Activated CD4-positive, alpha-beta T cell treated with anti-CD3 and anti-CD28 coated beads, Interleukin-2, amount 50 U/mL, for 1 hour (primary cell): Measurements from ENCODE around the gene SHANK2.

Source experiments
- DNase-seq: peaks from one replicate; pipeline ENCODE4 v3.0.0-alpha.2; 2020

SHANK2 gene

GRCh38 chr11:71268706-71269321, 16.4 kb upstream of the SHANK2 start:
- DNase-seq = no peak

- no peak for DNase-seq
Measured at GRCh38 chr11:71267807-71268421, 15.5 kb upstream of the SHANK2 start.

GRCh38 chr11:71266114-71266833, 13.9 kb upstream of the SHANK2 start:
- DNase-seq = no peak

GRCh38 chr11:71265559-71266092, 13.2 kb upstream of the SHANK2 start:
- no peak for DNase-seq

DNA sequence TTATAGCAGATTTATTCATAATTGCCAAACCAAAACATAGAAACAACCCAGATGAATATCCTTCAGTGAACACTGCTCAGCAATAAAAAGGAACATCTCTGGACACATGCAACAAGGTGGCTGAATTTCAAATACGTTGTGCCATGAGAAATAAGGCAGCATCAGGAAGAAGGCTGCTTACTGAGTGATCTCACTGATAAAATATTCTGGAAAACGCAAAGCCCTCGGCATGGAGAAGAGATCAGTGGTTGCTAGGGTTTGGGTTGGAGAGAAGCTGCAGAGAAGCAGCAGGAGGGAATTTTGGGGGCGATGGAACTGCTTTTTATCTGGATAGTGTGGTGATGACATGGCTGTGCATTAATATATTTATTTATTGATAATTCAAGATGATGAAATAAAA, 11.0 kb upstream of the SHANK2 start:
- DNase-seq = no peak

DNA sequence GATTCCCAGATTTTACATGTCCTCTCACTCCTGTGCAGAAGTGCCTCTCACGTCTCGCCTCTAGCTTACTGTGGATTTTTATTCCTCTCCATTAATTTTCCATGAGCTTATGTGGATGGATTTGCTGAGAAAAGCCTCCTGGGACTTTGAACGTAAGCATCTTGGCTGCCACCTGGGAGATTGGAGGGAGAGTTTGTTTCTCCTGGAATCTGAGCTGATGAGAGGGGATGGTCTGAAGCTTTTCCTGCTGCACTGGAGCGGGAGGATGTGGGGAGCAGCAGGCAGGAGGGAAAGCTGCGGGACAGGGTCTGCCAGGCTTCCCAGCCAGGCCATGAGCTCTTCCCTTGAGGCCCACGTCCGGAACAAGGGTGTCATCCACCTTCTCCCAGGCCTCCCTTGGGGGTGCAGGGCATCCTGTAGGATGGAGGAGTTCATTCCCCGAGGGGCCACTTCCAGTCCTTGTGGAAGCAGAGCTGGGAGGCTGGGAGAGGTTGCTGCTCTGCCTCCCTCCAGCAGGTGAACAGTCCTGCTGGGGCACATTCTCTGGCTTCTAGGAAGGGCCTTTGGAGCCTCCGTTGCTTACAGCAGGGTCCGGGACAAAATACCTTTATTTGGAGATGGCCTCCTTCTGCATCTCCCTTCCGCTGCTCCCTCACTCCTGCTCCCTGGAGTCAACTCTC, 3.6 kb upstream of the SHANK2 start:
- DNase-seq = no peak

DNA sequence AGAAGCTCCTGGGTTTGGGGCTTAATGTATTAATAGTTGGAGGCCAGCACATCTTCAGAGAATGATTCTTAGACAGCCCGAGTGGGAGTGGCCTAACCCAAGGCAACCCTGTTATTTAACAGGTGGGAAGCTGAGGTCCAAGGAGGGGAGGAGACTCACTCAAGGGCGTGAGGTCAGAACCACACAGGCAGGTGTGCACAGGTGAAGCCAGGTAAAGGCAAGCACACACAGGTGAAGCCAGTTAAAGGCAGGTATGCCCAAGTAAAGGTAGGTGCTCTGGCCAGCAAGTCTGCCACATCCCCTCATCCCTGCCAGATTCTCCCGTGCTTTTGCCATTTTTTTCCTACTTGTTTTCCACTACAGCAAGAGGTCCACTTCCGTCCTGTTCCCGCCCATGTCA, 2.9 kb upstream of the SHANK2 start:
- no peak for DNase-seq

GRCh38 chr11:71253794-71254193, 1.4 kb upstream of the SHANK2 start:
- no peak for DNase-seq

DNA sequence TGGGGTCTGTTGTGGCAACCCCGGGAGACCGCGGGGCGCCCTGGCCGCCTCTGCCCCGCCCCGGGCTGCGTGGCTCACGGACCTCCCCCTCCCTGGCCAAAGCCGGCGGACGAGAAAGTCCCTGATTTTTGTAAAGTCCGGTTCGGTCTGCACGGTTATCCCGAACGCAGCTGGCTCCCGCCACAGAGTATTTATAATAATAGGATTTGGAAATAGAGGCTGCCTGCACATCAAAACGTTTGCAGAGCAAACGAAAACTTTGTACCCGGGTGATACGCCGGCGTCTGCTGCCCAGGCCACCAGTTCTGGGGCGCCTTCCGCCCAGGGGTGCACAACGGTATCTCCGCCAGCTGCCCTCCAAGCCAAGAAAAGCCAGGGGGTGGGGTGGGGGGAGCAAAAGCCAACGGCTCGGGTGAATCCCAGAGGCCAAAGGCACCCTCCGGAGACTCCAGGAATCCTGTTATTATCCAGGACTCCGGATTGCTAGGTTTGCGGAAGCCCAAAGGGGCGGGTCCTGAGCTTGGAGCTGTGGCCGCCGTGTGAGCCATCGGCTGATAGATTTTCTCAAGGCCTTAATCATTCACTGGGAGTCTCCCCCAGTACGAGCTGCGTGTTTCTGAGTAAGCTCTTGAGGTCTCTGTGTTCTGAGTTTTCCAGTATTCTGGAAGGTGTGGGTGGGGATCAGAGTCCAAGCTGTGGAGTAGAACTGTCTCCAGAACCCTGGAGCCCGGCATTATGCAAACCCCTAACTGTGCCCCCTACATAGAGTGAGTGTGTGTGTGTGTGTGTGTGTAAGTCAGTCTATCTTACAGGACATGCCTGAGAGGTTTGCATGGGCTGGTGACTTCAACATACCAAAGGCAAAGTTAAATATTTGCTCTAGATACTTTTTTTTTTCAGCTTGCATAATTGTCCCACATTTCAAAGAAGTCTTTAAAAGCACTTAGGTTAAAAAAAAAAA, 673 bp upstream of the SHANK2 start:
- DNase-seq = no peak

DNA sequence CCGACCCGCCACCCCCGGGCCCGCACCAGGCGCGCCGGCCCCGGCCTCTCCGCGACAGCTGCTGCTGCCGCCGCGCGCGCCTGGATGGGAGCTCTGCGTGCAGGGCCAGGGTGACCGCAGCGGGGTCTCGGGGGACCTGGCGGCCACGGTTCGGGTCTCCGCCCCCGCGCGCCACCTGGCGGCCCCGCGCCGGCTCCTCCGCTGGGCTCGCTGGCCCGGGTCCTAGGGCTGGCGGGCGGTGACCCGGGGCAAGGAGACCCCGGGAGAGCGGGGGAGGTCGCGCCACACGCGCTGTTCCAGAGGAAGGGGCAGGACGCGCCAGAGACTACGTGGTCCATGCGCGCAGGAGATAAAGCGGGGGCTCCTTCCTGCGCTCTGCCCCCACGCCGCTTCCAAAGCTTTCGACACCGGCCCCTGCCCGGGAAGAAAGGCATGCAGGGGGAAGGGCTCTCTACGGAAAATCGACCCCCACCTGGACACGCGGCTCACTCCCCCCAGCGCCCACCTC, 562 bp downstream of the SHANK2 start:
- DNase-seq = no peak

DNA sequence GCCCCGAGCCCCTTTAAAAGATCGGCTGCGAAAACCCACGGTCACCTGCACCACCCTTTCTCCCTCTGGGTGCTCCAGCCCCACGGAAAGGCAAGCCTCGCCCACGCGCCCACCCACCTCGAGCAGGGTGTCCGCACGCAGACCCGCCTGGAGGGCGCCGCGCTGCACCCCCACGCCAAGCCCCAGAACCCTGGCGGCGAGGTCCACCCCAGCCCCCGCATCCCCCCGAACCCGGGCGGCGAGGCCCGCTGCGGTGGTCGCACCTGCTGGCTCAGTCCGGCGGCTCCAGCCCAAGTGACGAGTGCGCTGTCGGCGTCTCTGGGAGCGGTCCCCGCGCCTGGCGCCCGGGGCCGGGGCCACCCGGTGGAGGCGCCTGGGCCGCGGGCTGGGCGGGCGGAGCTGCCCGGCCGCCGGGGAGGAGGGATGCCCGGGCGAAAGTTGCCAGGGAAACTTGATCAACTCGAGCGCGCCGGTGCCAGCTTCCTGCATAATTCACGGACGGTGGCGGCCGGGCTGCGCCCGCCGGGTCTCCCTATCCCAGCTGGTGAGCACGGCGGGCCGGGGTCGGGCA, 1.1 kb downstream of the SHANK2 start:
- no peak for DNase-seq

- DNase-seq = no peak
Measured at GRCh38 chr11:71250523-71251150, 1.7 kb downstream of the SHANK2 start.

GRCh38 chr11:71249301-71249700, 3.1 kb downstream of the SHANK2 start:
- no peak for DNase-seq

DNA sequence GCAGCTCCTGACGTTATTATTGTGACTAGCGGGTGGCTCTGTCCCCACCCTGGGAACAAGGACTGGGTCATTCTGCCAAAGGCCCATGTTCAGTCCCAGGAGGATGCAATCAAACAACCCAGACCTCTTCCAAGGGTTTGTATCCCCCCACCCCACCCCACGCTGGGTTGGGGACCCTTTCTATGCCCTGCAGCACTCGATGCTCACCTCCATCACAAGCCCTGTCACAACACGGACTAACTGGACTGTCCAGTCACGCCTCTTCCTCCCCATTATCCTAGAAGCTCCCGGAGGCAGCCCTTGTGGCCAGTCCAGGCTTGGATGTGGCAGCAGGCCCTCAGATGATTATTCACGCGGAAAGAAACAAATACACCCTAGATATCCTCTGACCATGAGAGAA, 3.7 kb downstream of the SHANK2 start:
- no peak for DNase-seq

DNA sequence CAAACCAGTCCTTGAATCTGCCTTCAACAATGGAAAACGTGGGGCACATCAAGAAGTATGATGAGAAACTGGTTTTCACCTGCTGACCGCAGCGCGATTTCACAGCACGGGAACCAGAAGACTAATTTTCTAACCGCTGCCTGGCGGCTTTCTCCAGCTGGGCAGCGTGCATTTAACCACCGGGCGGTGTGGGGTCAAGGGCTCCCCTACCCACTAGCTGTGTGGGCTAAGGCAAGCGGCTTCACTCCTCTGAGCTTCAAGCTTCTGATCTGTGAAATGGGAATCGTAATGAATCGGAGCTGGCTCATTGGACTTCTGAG, 4.2 kb downstream of the SHANK2 start:
- no peak for DNase-seq

GRCh38 chr11:71247551-71248250, 4.7 kb downstream of the SHANK2 start:
- no peak for DNase-seq

GRCh38 chr11:71246559-71246958, 5.8 kb downstream of the SHANK2 start:
- DNase-seq = no peak

DNA sequence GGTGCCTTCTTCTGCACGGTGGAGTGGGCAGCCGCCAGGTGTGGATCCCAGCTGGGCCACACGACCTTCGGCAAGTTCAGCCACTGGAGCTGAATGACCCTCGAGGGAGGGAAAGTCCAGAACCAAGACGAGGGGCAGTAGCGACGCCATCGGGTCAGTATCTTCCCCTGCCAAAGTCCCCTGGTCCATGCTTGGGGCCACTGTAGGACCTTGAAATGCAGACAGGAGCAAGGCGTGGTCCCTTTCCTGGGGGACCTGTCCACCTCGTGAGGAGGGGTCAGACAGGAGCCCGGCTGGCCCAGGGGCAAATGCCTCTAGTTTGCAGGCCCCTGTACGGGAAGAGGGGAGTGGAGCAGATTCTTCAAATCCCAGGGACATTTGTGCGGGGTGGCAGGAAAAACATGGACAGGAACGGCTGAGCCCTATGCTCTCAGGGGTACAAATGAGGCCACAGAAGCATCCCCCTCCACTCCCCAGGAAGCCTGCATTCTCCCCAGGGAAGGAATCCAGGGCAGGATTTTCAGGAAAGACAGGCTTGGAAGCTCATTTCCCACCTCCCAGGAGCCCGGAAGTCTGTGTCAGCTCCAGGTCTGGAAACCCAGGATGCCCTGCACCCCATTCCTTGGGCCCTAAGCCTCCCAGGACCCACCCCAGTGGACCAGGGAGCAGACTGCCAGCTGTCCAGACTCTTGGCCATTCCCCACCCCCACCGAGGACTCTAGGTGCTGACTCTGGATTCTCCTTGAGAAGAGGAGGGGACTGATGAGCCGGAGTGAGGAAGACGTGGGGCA, 6.6 kb downstream of the SHANK2 start:
- DNase-seq = no peak

GRCh38 chr11:71244116-71244810, 8.1 kb downstream of the SHANK2 start:
- no peak for DNase-seq
